Activated CD4-positive, alpha-beta T cell treated with anti-CD3 and anti-CD28 coated beads, Interleukin-2, Interleukin-4, amounts not matched to agents 100 ng/mL and 50 ng/mL, durations not matched to agents 16 hours and 8 hours (primary cell): Measurements from ENCODE around the gene CHST11.

Experiments
- DNase-seq: peaks from one replicate; pipeline ENCODE4 v3.0.0-alpha.2; 2020; ENCODE audit warnings: low spot score

Gene CHST11

DNA sequence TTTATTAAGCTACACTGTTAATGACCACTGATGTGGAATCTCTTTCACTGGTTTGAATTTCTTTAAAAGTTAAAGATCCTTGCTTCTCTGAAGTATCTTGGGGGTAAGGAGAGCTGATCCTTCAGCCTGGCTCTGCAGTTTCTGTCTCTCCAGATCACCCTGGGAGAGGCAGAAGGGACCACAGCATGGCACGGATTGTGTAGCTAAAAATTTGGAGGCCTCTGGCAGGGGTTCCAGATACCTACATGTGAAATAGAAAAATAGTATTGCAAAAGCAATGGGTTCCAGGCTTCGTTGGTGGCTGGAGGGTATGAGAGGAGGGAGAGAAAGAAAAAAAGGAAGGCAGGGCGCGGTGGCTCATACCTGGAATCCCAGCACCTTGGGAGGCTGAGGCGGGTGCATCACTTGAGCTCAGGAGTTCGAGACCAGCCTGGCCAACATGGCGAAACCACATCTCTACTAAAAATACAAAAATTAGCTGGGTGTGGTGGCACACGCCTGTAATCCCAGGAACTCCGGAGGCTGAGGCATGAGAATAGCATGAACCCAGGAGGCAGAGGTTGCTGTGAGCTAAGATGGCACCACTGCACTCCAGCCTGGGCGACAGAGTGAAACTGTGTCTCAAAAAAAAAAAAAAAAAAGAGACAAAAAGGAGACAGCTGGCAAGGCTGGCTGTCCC lies 3.4 kb downstream of the CHST11 start:
- DNase-seq = no peak

DNA sequence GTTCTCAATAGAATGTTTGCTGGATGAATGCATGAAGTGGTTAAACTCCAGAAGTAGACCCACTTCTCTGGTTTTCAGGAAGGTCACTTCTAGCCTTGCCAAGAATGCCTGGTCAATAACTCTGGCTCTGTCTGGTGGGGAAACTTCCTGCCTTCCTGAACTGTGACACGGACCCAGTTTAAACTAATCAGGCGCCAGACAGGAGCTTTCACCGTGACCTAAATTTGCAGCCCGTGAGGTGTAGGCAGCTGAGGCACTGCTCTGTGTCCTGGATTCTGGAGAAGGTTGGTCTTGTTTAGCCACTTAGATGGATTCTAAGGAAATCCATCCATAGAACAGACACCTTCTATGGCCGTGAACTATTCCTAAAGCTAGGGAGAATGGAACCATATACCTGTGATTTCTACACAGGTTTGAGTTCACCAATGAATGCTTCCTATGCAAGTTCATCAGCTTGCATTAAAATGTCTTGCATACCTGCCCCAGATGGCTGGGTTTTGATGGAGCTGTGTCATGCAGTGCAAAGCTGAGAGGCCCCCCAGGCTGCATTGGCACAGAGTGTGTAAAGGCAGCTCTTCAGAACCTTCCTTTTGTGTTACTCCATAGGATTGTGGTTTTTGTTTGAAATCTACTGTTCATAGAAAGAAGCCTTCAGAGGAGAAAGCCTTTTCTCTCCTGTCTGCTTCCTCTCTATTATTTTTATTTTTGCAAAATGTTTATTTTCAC lies 4.4 kb downstream of the CHST11 start:
- DNase-seq = no peak

DNA sequence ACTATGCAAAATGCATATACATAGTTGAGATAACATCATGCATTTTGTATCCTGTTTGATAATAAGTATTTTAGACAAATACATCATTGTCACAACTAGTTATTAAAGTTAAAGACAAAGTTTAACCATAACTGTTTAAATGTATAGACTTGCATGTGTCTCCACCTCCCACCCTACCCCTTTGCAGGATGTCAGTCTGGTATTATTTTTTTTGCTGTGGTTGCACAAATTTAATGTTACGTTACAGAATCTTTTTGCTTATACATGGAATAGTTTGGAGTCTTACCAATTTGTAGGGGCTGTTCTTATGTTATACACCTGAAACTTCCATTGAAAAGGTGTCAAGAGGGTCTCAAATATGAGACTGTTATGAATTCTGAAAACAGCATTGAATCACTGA lies 5.6 kb downstream of the CHST11 start:
- no peak for DNase-seq

DNA sequence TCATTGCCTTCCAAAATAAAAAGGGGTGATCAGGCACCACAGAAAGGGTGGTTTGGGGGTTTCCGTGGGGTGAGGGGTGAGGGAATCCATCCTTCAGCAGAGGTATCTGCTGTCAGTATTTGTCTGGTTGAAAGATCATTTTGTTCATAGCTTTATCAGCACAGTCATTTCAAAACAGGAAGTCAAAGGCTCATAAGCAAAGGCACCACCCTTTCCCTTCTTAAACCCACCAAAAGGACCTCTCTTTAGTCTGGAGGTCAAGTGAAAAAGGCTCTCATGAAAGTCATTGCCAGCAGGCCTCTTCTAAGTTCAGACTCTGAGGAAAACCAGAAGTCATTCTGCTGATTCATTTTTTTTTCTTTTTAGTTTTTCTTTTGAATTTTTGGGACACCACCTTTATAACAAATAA lies 6.2 kb downstream of the CHST11 start:
- DNase-seq = peak; percentile 81

DNA sequence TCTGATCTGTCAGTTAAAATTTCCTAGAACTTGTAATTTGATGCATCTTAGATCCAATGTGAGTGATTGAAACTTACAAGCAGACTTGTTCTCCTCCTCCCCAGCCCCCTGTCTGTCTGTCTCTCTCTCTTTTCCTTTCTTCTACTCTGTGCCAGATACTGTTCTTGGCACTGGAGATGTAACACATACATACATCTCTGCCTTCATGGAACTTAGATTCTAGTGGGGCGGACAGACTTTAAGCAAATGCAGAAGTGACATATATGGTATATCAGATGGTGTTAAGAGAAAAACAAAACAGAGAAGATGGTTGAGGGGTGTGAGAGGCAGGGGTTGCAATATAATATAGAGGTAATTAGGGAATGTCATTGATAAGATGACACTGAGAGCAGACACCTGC lies 6.6 kb downstream of the CHST11 start:
- no peak for DNase-seq

DNA sequence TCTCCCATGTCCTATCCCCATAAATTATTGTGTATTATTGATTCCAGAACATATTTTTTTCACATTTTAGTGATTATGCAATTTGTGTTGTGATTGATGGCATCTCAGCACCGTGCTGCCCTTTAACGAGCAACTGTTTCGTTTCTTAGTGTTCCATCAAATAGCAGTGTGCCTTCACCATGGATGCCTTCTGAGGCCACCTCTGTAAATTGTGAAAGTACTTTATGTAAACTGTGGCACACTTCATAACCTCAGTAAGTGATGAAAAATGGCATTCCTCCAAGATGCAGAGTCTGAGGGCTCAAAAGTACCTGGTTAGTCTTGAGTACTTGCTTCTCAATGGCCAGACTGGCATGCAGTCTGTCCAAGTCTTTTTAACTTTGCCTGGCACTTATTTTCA lies 8.2 kb downstream of the CHST11 start:
- no peak for DNase-seq

DNA sequence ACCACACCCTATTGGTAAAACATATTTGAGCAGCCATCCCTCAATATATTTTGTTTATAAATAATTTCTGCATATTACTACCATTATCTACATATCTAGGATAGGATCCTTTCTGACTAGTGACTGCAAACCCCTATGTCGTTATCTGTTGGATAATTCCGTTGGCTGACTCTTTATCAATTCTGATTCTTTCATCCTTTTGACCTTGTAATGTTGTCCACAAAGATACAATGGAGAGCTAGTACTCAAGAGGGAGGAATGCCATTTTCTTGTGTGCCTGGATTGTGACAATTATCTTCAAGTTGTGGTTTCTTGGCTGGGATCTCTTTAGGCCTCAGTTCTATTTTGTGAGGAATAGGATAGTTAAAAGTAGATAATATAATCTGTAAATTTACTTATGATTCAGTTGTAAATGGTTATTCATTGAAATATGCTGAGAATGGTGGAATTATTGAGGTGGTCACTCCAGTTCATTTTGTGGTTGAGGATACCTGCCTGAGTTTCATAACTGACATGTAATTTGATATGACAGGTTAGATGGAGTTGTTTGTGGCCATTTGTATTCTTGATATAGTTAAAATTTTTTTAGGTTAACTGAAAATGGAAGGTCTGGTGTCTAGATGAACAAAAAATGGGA lies 10.1 kb downstream of the CHST11 start:
- no peak for DNase-seq

DNA sequence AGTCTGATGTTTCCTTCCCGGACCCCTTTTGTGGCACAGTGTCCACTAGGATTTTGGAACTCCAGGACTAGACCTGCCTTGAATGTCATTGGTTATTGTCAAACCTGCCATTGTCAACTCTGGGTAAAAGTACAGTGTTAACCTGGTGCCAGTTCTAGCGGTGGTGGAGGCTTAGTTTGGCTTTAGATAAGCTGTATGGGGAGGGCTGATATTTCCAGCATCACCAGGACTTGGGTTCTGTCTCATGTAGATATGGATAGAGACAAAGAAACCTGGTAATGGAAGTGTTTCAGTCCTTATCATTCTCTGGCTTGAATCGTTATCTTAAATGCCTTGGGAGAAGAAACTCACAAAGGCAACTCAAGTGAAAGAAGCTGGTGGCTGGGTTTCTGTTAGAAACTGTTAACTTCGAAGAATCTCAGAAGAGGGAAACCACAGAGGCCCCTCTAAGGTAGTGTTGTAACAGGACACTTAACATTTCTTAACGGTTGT lies 10.6 kb downstream of the CHST11 start:
- no peak for DNase-seq

DNA sequence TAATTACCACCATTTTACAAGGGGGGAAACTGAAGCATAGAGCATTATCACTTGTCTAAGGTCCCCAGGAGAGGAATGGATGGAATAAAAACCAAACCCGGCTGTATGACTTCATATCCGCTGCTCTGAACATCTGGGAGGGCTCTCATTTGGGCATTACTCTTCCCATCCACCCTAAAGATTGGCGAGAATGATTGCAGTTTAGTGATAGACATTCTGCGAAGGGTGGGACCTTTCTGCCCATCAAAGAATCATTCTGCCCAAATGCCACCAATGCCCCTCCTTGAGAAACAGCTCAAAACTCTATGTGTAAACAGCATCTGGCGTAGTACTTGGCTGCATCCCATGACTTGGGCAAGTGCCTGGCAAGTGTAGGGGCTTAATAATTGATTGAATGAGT lies 11.6 kb downstream of the CHST11 start:
- no peak for DNase-seq

DNA sequence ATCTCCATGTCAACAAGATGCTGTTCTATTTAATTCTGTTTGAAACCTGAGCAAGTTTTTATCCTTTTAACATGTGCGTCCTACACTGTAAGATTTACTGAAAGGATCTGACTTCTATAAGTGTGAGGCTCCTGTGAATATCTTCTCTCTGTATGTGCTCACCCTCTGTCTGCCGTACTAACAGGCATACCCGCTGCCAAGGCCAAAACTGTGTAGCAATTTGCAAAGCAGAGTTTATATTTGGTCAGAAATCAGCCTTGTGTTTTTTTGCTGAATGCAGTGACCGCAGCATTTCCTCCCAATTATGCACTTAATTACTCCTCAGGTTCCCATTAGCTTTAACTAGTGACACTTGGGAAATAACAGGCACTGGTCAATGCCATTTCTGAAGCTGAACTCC lies 12.3 kb downstream of the CHST11 start:
- DNase-seq = no peak

DNA sequence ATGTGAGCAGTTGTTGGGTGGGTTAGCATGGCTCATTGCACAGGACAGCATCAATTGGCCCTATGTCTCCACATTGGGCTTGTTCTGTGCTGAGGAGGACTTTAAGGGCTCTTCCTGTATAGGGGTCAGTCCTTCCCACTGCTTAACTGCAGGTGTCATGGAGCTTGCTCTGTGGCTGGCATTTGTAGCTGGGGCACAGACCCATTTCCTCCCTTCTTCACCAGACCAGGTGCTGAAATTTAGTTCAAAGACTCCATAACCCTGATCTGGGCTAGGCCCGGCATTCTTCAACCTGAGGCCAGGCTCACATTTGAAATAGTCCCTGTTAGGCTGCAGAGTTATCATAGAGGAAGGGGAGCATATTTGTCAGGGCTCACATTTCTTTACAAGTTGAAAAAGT lies 12.8 kb downstream of the CHST11 start:
- DNase-seq = no peak

DNA sequence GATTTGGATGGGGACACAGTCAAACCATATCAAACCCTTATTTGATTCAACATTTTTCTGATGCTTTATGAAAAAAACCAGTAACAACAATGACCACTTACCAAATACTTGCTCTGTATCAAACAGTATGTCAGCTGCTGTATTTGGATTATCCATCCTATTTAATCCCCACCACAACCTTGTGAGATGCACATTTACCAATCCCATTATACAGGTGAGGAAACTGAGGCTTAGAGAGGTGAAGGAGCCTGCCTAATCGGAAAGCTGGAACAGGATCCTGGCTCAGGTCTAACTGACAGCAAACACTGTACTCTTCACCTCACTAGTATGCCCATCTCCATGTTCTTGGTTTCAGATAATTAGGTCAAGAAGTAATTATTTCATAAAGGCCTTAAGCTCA lies 13.8 kb downstream of the CHST11 start:
- no peak for DNase-seq

DNA sequence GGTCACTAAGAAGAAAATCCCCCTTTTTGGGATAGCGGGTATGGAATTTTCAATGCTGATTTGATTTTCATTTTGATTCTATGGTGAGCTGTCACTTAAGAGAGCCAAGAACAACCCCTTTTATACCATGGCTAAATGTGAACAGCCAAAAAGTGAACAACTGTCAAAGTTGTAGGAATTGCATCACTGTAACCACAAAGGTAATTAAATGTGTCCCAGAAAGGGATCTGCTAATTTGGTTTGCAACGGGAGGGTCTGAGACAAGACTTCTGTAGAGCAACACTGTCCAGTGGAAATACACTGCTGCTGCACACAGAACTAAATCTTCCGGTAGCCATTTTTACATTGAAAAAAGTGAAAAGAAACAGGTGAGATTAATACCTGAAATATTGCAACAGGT lies 14.6 kb downstream of the CHST11 start:
- DNase-seq = no peak

DNA sequence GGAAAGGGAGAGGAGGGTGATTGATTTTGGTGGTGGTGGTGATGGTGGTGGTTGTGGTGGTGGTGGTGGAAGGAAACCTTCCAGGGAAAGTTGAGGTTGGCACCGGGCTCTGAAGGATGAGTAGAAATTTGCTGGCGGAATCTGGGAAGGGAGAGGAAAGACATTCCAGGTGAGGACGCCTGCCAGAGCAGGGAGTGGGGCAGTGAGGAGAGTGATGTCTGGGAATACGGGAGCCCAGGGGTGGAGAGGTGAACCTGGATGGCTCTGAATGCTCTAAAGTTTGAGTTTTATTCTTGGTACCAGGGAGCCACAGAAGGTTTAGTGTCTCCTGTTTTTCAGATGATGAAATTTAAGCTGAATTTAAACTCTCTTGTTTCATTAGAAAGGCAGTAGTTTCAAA lies 16.0 kb downstream of the CHST11 start:
- DNase-seq = no peak

DNA sequence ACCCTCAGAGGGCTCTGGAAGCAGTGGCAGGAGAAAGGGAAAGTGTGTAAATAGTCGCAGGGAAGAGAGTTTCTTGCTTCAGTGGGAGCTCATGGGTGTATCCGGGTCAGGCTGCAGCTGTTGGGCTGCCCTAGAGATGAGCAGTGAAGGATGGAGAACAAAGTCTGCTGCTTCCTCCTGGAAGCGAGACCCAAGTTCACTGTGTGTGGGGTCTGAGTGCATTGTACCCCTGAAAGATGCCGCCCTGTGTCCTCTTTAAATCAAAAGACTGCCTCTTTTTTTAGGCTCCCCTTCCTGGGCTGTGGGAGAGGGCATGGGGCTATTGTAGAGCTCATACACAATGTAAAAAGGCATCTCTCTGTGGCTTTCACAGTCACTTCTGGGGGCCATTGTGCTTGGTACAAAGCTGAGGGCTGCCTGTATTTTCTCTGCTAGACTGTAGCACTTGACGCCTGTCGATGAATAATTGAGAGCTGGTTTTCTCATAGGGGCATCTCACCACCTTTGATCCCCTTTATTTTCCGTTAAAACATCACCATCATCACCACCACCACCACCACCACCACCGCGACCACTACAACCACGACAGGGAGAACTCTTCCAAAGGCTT lies 16.7 kb downstream of the CHST11 start:
- DNase-seq = no peak

DNA sequence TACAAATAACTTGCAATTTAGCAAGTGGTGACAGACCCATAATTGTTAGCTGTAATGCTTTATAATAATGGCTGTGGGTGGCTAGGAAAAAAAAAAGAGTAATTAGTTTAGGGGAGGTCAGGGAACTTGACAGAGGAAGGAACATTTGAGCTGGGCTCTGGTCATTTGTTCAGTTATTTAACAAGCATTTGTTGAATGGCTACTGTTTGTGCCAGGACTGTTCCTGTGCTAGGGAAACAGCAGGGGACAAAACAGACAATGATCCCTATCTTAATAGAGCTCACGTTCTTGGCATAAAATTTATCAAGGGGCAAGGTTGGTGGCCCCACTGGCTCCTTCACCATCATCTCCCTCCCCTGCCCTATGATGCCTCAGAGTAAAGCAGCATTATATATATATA lies 18.5 kb downstream of the CHST11 start:
- no peak for DNase-seq

DNA sequence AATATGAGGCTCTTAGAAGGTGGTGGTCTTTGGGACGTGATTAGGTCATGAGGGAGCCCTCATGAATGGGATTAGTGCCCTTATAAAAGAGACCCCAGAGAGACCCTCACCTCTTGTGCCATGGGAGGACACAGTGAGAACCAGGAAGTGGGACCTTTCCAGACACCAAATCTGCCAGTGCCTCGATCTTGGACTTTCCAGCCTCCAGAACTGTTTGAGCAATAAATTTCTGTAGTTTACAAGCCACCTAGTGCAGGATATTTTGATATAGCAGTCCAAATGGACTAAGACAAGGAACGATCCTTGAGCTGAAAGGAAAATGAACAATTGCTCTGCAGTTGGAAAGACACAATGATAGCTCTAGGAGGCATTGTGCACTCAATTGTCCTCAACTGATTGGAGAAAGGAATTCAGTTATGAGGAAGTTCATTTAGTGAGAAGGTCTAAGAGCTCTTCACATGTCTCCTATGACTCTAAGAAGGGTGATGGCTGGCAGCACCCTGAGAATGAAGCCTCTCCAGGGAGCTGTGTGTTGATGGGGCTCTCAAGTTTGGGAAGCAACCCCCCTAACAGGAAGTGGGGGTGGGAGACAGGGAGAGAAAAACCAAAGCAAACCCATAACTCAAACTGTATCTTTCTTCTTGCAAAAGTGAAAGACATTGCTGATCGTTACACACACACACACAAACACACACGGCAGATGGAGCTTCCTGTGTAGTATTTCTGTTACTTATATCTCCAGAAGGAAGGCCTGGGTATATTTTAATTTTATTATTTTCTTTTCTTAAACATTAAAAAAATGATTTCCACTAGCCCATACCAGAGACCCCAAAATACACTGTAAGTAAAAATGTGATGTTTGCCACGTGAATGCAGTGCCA lies 21.0 kb downstream of the CHST11 start:
- DNase-seq = no peak

DNA sequence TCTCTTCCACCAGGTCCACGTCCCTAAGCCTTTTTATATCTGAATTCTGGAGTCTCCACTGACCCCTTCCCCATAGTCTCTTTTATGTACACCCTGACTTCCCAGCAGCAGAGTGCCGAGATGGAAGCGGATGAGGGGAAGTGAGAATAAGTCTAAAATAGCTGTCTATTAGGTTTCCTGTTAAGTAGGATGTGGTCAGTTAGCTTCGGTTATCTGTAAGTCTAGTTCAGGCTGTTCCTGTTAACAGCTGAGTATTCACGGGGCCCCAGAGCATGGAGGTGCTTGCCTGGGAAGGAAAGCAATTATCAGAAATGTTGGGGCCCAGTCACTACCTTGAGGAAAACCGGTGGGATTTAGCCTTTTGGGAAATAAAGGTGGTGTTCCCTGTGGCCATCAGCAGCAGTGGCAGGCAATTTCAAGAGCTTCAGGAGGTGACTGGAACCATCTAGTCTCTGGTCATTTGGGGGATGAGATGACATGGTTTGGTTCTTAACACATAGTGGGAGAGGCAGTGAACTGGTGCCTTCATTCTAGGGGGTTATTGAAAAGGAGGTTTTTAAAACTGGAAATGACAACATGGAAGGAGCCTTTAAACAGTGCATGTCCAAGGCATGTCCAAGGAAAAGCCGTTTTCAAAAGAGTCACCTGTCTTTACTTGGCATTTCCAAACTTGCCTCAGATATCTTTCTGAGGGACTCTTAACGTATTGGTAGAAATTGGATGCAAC lies 21.8 kb downstream of the CHST11 start:
- peak; percentile 75 for DNase-seq

DNA sequence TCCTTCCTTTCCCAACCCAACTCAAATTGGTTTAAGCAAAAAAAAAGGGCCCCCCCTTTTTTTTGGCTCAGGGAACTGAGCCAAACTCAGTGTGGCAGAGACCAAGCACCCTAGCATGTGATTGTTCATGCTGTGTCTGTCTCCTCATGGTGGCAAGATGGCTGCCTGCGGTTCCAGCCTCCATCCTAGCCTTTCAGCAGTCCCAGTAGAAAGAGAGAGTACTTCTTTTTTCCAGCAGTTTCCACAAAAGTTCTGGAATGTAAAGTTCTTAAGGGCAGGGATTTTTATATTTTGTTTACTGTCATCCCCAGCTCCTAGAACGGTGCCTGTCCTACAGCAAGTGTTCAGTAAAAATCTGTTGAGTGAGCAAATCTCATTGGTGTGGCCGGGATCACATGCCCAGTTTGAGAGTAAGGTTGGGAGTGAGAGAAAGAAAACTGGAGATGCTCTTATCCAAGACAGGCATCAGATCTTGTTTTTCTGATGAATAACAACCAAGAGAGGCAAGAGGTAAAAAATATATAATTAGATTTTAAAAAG lies 22.4 kb downstream of the CHST11 start:
- no peak for DNase-seq

DNA sequence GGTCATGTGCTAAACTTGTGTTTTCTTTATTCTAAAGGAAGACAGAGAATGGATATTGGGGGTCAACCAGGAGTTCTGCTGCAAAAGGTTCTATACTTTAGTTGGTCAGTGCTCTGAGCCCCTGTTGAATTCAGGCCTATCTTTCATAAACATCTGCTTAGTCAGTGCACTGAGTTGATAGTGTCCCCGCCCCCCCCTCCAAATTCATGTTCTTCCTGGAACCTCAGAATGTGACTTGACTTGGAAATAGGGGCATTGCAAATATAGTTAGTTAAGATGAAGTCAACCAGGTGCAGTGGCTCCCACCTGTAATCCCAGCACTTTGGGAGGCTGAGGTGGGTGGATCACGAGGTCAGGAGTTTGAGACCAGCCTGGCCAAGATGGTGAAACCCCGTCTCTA lies 23.3 kb downstream of the CHST11 start:
- no peak for DNase-seq
